ENCODE results near the gene RAET1G. TPM values are rescaled to one million over a fixed set of nuclear protein-coding genes. Genes with fewer than 3 reads are reported as not detected.
"Not testable (repeated sequence)": the region's sequence is repeated elsewhere in the genome, so short reads cannot be mapped to it uniquely, and the experiment has no call there.

Gene RAET1G
- total RNA-seq, 4 donors from 2014 or later = not detected

DNA sequence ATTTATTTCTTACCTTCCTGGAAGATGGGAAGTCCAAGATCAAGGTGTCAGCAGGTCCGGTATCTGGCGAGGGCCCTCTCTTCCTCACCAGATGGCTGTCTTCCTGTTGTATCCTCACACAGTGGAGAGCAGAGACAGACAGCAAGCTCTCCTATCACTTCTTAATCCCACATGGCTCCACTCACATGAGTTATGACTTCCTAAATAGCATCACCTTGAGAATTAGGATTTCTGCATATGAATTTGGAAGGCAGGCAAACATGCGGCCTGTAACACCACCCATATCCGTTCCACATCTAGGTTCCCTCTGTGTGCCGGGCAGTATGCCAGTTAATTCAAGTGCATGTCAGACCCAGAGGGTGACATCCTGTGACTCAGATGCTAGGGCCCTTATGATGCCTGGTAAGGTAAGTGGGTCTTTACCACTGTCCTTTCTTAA is 27.1 kb downstream of the RAET1G start:
- H3K27ac ChIP-seq = peak overlapping the region; percentile 70 to 80 (median 78)
- H3K36me3 ChIP-seq = no peaks in the 10 kb centered on the region
- intact Hi-C loops (cut with DNase I; ENCODE audit: low total_unique reads) = no loop called here
- in situ Hi-C loops (cut with MboI; ENCODE audit: low pct_ligation_motif_present in 1 of 4, low pct_unique_long_range_greater_than_20kb in 1 of 4, low sequenced_read_pairs in 3 of 4) = no loop called here
- H3K4me1 ChIP-seq = peaks cover 23 to 35% (median 32%) of the 10 kb centered on the region in 4 donors
- H3K9me3 ChIP-seq = no peaks in the 10 kb centered on the region
- no peak for TF ChIP-seq EP300 (IDR thresholded peaks at IDR 0.05; ENCODE audit: low read depth)
- no peak for TF ChIP-seq POLR2A (IDR thresholded peaks at IDR 0.05)
- no peak for TF ChIP-seq POLR2AphosphoS5 (IDR thresholded peaks at IDR 0.05)
- H3K4me3 ChIP-seq = no peak overlapping the region
- 27 to 50% methylated on average over 3 to 5 of the region's 5 CpGs for WGBS, 2 donors (ENCODE audit: low coverage in 1 of 2)
- no peaks in the 10 kb centered on the region for H3K27me3 ChIP-seq
- DNase-seq = no peak

DNA sequence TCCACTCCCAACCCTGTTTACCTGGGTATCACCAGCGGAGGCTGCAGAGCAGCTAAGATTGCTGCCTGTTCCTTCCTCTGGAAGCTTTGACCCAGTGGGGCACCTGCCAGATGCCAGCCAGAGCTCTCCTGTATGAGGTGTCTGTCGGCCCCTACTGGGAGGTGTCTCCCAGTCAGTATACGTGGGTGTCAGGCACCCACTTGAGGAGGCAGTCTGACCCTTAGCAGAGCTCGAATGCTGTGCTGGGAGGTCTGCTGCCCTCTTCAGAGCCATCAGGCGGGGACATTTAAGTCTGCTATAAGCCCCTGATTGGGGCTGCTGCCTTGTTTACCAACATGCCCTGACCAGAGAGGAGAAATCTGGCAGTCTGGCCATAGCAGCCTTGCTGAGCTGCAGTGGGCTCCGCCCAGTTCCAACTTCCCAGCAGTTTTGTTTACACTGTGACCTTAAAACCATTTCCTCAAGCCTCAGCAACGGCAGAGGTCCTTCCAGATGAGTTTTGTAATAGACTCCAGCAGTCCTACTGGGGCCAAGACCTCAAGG is 27.8 kb downstream of the RAET1G start:
- in situ Hi-C loops (cut with MboI; ENCODE audit: low pct_ligation_motif_present in 1 of 4, low pct_unique_long_range_greater_than_20kb in 1 of 4, low sequenced_read_pairs in 3 of 4) (no loop called here), intact Hi-C loops (cut with DNase I; ENCODE audit: low total_unique reads) (no loop called here)
- WGBS, 2 donors (ENCODE audit: low coverage in 1 of 2) = 20 to 46% methylated on average over 1 to 5 of the region's 7 CpGs
- no peaks in the 10 kb centered on the region for H3K36me3 ChIP-seq
- H3K27ac ChIP-seq = peak overlapping the region; percentile 70 to 80 (median 78)
- TF ChIP-seq, protein P1, sequence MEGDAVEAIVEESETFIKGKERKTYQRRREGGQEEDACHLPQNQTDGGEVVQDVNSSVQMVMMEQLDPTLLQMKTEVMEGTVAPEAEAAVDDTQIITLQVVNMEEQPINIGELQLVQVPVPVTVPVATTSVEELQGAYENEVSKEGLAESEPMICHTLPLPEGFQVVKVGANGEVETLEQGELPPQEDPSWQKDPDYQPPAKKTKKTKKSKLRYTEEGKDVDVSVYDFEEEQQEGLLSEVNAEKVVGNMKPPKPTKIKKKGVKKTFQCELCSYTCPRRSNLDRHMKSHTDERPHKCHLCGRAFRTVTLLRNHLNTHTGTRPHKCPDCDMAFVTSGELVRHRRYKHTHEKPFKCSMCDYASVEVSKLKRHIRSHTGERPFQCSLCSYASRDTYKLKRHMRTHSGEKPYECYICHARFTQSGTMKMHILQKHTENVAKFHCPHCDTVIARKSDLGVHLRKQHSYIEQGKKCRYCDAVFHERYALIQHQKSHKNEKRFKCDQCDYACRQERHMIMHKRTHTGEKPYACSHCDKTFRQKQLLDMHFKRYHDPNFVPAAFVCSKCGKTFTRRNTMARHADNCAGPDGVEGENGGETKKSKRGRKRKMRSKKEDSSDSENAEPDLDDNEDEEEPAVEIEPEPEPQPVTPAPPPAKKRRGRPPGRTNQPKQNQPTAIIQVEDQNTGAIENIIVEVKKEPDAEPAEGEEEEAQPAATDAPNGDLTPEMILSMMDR (IDR thresholded peaks at IDR 0.05) = no peak
- TF ChIP-seq POLR2AphosphoS5 (IDR thresholded peaks at IDR 0.05) = peak in 1 of 3 donors; percentile 37
- H3K9me3 ChIP-seq = no peaks in the 10 kb centered on the region
- DNase-seq = peak; percentile 75
- H3K4me3 ChIP-seq = no peak overlapping the region
- no peaks in the 10 kb centered on the region for H3K27me3 ChIP-seq
- H3K4me1 ChIP-seq = peaks cover 23 to 35% (median 32%) of the 10 kb centered on the region in 4 donors

DNA sequence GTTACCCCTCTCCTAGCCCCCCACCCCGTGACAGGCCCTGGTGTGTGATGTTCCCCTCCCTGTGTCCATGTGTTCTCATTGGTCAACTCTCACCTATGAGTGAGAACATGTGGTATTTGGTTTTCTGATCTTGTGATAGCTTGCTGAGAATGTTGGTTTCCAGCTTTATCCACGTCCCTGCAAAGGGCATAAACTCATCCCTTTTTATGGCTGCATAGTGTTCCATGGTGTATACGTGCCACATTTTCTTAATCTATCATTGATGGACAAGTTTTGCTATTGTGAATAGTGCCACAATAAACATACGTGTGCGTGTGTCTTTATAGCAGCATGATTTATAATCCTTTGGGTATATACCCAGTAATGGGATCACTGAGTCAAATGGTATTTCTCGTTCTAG is 31.1 kb downstream of the RAET1G start:
- 77 to 89% methylated on average over 6 of the region's 6 CpGs for WGBS, 2 donors (ENCODE audit: low coverage in 1 of 2)
- peaks cover 20 to 24% (median 22%) of the 10 kb centered on the region in 4 donors for H3K4me1 ChIP-seq
- H3K36me3 ChIP-seq; H3K27ac ChIP-seq; H3K9me3 ChIP-seq; H3K4me3 ChIP-seq; H3K27me3 ChIP-seq; intact Hi-C loops (cut with DNase I; ENCODE audit: low total_unique reads); DNase-seq; in situ Hi-C loops (cut with MboI; ENCODE audit: low pct_ligation_motif_present in 1 of 4, low pct_unique_long_range_greater_than_20kb in 1 of 4, low sequenced_read_pairs in 3 of 4): not testable (repeated sequence)

DNA sequence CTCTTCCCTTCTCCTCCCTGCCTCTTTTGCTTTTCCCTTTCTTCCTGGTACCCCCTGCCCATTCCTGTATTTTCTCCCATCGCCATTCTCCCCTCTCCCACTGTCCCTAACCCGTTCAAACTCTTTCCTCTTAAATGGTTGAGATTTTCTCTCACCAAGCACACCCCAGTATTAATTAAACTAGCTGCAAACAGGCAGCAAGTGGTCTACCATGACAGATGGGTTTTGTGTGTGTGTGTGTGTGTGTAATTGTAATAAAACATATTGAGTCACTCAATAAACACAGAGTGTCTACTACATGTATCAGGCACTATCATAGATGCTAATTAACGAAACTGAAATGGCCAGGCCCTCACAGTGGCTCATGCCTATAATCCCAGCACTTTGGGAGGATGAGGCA is 31.7 kb downstream of the RAET1G start:
- no peak for DNase-seq
- Histone ChIP-seq H3K4me3 (no peak overlapping the region), H3K4me1 (peaks cover 15 to 18% (median 17%) of the 10 kb centered on the region in 4 donors), H3K36me3 (no peaks in the 10 kb centered on the region), H3K9me3 (no peaks in the 10 kb centered on the region), H3K27ac (no peak overlapping the region), H3K27me3 (no peaks in the 10 kb centered on the region)
- TF ChIP-seq POLR2AphosphoS5 (IDR thresholded peaks at IDR 0.05) = no peak
- TF ChIP-seq, protein P1 (IDR thresholded peaks at IDR 0.05) = no peak
- TF ChIP-seq POLR2A (IDR thresholded peaks at IDR 0.05) = no peak
- no peak for TF ChIP-seq EP300 (IDR thresholded peaks at IDR 0.05; ENCODE audit: low read depth)
- WGBS, 2 donors (ENCODE audit: low coverage in 1 of 2) = 76 to 82% methylated on average over 3 of the region's 3 CpGs
- in situ Hi-C loops (cut with MboI; ENCODE audit: low pct_ligation_motif_present in 1 of 4, low pct_unique_long_range_greater_than_20kb in 1 of 4, low sequenced_read_pairs in 3 of 4) (no loop called here), intact Hi-C loops (cut with DNase I; ENCODE audit: low total_unique reads) (no loop called here)

DNA sequence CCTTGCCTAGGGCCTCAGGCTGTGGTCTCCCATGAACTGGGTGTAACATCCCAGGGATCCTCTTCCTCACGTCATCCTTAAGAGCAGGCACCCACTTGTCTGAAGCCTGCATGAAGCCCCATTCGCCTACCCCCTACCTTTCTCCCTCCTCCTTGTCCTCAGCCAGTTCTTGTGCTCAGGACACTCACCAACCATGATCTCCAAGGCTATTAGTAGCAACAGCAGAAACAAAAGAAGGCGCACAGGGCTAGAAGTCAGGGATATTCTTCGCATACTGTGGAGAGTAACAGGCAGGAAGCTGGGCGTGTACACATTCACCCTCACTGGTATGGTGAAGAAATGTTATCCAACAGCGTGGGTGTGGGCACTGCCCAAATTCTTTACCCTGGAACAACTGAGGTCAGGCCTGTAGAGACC is 32.3 kb downstream of the RAET1G start:
- 40 to 65% methylated on average over 1 to 6 of the region's 6 CpGs for WGBS, 2 donors (ENCODE audit: low coverage in 1 of 2)
- Histone ChIP-seq H3K9me3 (no peaks in the 10 kb centered on the region), H3K4me1 (peaks cover 9 to 12% (median 10%) of the 10 kb centered on the region in 4 donors), H3K4me3 (no peak overlapping the region), H3K27ac (no peak overlapping the region), H3K36me3 (no peaks in the 10 kb centered on the region), H3K27me3 (no peaks in the 10 kb centered on the region)
- intact Hi-C loops (cut with DNase I; ENCODE audit: low total_unique reads) = no loop called here
- TF ChIP-seq POLR2AphosphoS5 (IDR thresholded peaks at IDR 0.05) (no peak), EP300 (IDR thresholded peaks at IDR 0.05; ENCODE audit: low read depth) (no peak), POLR2A (IDR thresholded peaks at IDR 0.05) (no peak)
- TF ChIP-seq, protein P1 (IDR thresholded peaks at IDR 0.05) = no peak
- no peak for DNase-seq
- in situ Hi-C loops (cut with MboI; ENCODE audit: low pct_ligation_motif_present in 1 of 4, low pct_unique_long_range_greater_than_20kb in 1 of 4, low sequenced_read_pairs in 3 of 4) = no loop called here
